Left lobe of liver (tissue), 2 donors: ENCODE measurements around the gene TUT4. TPM values are rescaled to one million over a fixed set of nuclear protein-coding genes. Genes with fewer than 3 reads are reported as not detected.

ENCODE experiments used
- ATAC-seq: fragments of 200-7000 bp; cut with Tn5 transposase; one replicate; pipeline ENCODE4 v1.9.1; 2020; ENCODE audit warnings: mild to moderate bottlenecking, moderate library complexity
- DNase-seq: peaks from one replicate; pipeline ENCODE4 v3.0.0-alpha.2; 2020; ENCODE audit warnings: low spot score
- total RNA-seq: library from RNA; stranded (reverse); gene quantifications from one replicate; pipeline ENCODE4 v1.2.1, GENCODE V29; 2021
- donor health status: DM: no; HTN: no; CAD: no; lungs with moderate emphysema.
- donor health status: DM: no; HTN: yes; CAD: no.

Gene TUT4
- total RNA-seq, 1 donor from 2014 or later: 22.5 TPM

- no peak for DNase-seq
- ATAC-seq: no peak
Measured at GRCh38 chr1:52572387-52572786, 19.5 kb upstream of the TUT4 start.

DNA sequence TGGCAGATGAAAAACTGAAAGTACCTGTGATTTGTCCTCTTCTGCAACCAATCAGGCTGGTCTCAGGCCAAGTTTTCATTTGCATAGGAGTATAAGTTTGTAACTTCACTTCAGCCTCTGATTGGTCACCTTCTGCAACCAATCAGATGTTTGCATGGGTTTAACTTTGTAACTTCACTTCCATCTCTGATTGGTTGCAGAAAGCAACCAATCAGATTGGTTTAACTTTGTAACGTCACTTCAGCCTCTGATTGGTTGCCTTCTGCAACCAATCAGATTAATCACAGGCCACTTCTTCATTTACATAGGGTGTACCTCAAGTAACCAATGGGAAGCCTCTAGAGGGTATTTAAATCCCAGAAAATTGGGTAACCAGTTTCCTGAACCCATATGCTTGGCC, 18.9 kb upstream of the TUT4 start:
- DNase-seq (no peak), ATAC-seq (no peak)

DNA sequence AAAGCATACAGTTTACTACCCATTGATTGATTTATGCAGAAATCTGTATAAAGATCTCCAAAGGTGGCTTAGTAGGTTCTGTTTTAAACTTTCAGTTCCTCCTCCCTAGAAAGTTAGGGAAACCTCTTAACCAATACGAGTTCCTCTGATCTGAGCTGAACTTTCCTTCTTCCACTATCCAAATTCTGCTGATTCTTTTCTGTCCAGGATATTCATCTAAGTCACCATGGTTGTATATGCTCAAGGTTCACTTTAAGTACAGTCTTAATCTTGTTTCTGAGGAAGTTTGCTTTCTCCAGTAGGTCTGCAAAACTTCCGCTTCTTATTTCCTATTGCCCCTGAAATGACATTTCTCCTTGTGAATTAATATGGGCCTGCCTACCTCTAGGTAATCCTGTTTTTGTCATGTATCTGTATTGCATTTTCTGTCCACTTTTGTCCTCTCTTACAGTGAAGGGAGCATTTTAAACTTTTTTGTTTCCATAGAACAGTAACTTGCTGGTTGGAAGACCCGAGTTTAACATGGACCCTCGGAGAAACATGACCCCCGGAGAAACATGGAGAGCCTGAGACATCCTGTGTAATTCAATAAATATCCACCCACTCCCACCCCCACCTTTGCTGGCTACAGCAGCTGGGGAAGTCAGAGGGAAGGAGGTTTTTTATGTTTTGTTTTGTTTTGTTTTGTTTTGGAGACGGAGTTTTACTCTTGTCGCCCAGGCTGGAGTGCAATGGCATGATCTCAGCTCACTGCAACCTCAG, 16.7 kb upstream of the TUT4 start:
- DNase-seq (no peak), ATAC-seq (peak; percentile 55)

GRCh38 chr1:52567943-52568342, 15.1 kb upstream of the TUT4 start:
- DNase-seq: no peak
- no peak for ATAC-seq

GRCh38 chr1:52562766-52563165, 9.9 kb upstream of the TUT4 start:
- no peak for ATAC-seq
- no peak for DNase-seq

GRCh38 chr1:52559875-52560274, 7.0 kb upstream of the TUT4 start:
- no peak for ATAC-seq
- no peak for DNase-seq

DNA sequence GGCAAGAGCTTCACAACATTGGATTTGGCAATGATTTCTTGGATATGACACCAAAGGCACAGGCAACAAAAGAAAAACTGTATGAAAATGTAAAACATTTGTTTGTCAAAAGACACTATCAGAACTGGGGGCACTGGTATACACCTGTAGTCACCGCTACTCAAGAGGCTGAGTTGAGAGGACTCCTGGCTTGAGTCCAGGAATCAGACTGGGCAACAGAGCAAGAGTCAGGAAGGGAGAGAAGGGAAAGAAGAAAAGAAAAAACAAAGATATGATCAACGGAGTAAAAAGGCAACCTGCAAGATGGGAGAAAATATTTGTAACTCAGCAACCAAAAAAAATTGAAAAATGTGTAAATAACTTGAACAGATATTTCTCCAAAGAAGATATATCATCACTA, 6.0 kb upstream of the TUT4 start:
- ATAC-seq (no peak), DNase-seq (no peak)

DNA sequence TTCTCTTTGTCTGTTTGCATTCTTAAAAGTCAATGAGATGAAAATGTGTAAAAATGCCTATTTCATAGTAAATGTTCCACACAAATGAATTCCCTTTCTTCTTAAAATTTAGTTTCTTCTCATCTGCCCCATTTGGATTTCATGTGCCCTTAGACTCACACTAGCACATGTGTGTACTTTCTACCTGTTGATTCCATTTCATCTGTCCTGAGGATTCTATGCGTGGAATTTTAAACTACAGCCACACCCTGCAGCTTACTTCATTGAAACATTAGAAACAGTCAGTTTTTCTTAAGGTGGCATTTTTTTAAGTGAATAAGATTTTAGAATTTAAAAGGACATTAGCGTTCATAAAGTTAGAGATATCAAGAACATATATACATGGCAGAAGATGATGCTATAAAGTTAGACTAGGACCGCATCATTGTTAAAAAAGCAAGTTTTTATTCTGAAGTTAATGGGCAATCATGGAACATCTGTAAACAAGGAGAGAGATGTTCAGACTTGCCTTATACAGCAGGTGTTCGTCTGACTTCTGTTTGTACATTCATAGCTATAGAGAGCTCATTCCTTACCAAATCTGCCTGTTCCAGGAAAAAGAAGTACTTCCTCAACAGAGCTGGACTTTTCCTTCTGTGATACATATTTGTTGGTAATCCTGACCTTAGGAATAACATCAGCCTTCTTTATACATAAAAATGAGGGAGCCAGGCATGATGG, 3.9 kb upstream of the TUT4 start:
- ATAC-seq (no peak), DNase-seq (no peak)

GRCh38 chr1:52554756-52555155, 1.9 kb upstream of the TUT4 start:
- no peak for DNase-seq
- no peak for ATAC-seq

- ATAC-seq (no peak), DNase-seq (no peak)
Measured at GRCh38 chr1:52554267-52554640, 1.4 kb upstream of the TUT4 start.

DNA sequence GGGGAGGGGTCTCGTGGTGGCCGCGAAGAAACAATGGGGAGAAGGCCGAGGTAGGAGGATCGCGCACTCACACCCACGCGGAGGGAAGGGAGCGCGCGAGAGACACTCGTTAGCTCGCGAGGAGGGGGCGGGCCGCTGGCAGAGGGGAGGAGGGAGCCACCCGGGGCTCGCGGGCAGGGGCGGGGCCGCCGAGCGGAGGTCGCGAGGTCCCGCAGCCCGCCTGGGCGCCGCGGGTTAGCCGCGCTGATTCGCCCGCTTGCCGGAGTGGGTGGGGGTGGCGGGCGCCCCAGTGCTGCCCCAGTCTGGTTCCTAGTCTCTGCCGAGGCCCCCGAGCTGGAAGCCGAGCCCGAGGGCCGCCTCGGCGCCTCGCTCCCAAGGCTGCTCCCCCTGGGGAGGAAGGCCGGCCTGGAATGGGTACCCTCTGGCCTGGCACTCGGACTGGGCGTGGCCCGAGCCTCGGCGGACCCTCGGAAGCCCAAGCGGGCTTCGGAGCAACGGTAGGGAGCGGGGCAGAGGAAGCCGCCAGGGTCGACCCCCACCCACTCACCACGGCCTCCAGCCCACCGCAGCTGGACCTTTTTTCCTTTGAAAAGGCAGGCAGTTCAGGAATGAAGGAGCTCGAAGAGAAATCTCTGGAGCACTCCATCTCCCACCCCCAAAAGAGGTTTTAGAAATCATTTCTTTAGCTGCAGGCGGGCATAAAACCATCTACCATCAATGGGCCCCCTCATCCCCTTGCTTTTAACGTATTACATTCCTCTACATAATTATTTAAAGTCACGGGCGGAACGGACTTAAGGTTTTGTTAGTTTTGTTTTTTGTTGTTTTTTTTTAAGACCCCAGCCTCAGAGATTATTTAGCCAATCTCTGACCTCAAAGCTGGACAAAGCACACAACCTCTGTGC, 722 bp upstream of the TUT4 start:
- peak; percentile 78 for DNase-seq
- ATAC-seq: peak; percentile 78

DNA sequence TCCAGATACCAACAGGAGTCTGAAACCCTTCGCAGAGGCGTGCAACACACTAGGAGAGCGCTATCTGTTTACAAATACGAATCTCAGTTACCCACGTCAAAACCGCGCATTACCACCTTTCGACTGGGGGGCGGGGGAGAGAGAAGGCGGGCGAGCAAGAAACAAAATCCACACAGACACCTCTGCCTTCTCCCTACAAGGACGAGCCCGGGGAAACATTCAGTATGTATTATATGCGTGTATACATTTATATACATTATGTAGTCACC, 722 bp downstream of the TUT4 start:
- peak; percentile 69 for DNase-seq
- ATAC-seq: peak; percentile 58

DNA sequence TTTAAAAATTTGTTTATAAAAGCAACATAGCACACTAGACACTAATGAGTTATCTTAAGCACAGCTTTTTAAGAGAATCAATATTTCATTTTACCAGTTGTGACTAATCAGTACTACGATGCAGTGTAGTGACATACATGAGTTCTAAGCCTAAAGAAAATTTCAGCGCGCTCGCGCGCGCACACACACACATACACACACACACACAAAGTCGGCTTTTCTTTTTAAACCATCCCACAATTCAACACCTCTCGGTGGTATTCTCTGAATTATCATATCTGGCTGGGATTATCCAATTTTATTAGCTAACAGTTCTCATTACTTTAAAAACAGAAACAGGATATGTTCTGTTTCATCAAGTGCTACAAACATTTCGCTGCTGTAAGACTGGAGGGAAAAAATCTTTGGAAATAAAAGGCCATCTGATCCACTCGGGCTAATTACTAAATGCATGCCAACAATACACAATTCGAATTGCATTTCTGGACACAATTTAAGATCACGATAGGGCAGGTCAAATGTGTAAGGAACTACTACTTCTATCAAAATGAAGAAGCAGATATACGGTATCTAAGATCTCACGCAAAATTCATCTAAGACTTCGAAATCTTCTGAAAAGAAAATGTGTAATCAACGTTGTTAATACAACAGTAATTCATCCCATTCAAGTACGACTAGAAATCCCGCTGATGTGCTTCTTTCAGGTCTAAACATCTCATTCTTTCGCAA, 1.2 kb downstream of the TUT4 start:
- ATAC-seq (no peak), DNase-seq (no peak)

- DNase-seq: peak; percentile 63
- ATAC-seq: peak; percentile 26
Measured at GRCh38 chr1:52550447-52550846, 2.4 kb downstream of the TUT4 start.

- ATAC-seq: no peak
- no peak for DNase-seq
Measured at GRCh38 chr1:52549267-52549666, 3.6 kb downstream of the TUT4 start.

- ATAC-seq (no peak), DNase-seq (no peak)
Measured at GRCh38 chr1:52546852-52547251, 6.0 kb downstream of the TUT4 start.

GRCh38 chr1:52544665-52545525, 8.0 kb downstream of the TUT4 start:
- DNase-seq: no peak
- ATAC-seq: no peak

- DNase-seq (no peak), ATAC-seq (no peak)
Measured at GRCh38 chr1:52542085-52542688, 10.7 kb downstream of the TUT4 start.

GRCh38 chr1:52534928-52535764, 17.7 kb downstream of the TUT4 start:
- DNase-seq: no peak
- ATAC-seq: no peak
